GM19455 (cell line): ENCODE measurements around the gene DMKN.
"Not testable (repeated sequence)": the region's sequence is repeated elsewhere in the genome, so short reads cannot be mapped to it uniquely, and the experiment has no call there.

Experiments
- ATAC-seq: cut with Tn5 transposase; IDR thresholded peaks from one replicate; pipeline ENCODE4 v1.9.1; 2021; ENCODE audit not compliant: unreplicated experiment

DMKN gene

GRCh38 chr19:35468637-35469036, 44.8 kb downstream of the DMKN start:
- ATAC-seq = no peak

GRCh38 chr19:35466259-35466658, 47.2 kb downstream of the DMKN start:
- no peak for ATAC-seq

GRCh38 chr19:35462956-35463355, 50.5 kb downstream of the DMKN start:
- not testable (repeated sequence) for ATAC-seq

- no peak for ATAC-seq
Observed at GRCh38 chr19:35462476-35462953, 50.9 kb downstream of the DMKN start.

- ATAC-seq = not testable (repeated sequence)
Observed at GRCh38 chr19:35461788-35462187, 51.7 kb downstream of the DMKN start.

GRCh38 chr19:35461060-35461459, 52.4 kb downstream of the DMKN start:
- ATAC-seq = no peak

GRCh38 chr19:35460608-35461007, 52.8 kb downstream of the DMKN start:
- no peak for ATAC-seq

GRCh38 chr19:35459414-35460082, 53.9 kb downstream of the DMKN start:
- no peak for ATAC-seq

GRCh38 chr19:35458731-35459391, 54.6 kb downstream of the DMKN start:
- ATAC-seq = no peak

- ATAC-seq = no peak
Observed at GRCh38 chr19:35458192-35458591, 55.3 kb downstream of the DMKN start.

GRCh38 chr19:35457173-35457572, 56.3 kb downstream of the DMKN start:
- ATAC-seq = no peak

- no peak for ATAC-seq
Observed at GRCh38 chr19:35455616-35456201, 57.7 kb downstream of the DMKN start.

- ATAC-seq = no peak
Observed at GRCh38 chr19:35454663-35455062, 58.8 kb downstream of the DMKN start.

GRCh38 chr19:35451338-35452096, 61.9 kb downstream of the DMKN start:
- ATAC-seq = no peak

- no peak for ATAC-seq
Observed at GRCh38 chr19:35449359-35450043, 63.9 kb downstream of the DMKN start.

GRCh38 chr19:35447606-35448469, 65.6 kb downstream of the DMKN start, which contains the start of gene FFAR2:
FFAR2 (plus strand) TSS chr19:35448257; CDS start chr19:35449715, 1,458 bp downstream.
- ATAC-seq = no peak
